Sigmoid colon (tissue), 7 donors: ENCODE data around the gene TBXA2R. TPM values are rescaled to one million over a fixed set of nuclear protein-coding genes. Genes with fewer than 3 reads are reported as not detected.

Experiments used
- DNase-seq: peaks from one replicate; pipeline ENCODE4 v3.0.0-alpha.2; 2019
- H3K27ac ChIP-seq, 4 donors: fragments of 200-600 bp; sonication (generic); one replicate each; pipeline ENCODE4 v1.5.1; 2016 to 2019; ENCODE audit warnings: mild to moderate bottlenecking in 1 of 4
- H3K27me3 ChIP-seq, 3 donors: fragments of 200-600 bp; sonication (generic); one replicate each; pipeline ENCODE4 v1.5.1; 2019; ENCODE audit warnings: mild to moderate bottlenecking in 1 of 3
- H3K36me3 ChIP-seq, 4 donors: fragments of 200-600 bp; sonication (generic); one replicate each; pipeline ENCODE4 v1.5.1; 2016 to 2019
- H3K4me1 ChIP-seq, 4 donors: fragments of 200-600 bp; sonication (generic); one replicate each; pipeline ENCODE4 v1.5.1; 2017 to 2019
- H3K4me3 ChIP-seq, 4 donors: fragments of 200-600 bp; sonication (generic); one replicate each; pipeline ENCODE4 v1.5.1; 2017 to 2019; ENCODE audit warnings: mild to moderate bottlenecking in 2 of 4, moderate library complexity in 1 of 4
- H3K9me3 ChIP-seq, 4 donors: fragments of 200-600 bp in 3 of 4; sonication (generic) in 3 of 4; one replicate each; pipeline versions ENCODE4 v1.5.1 to v1.6.1; 2013 to 2019
- CTCF ChIP-seq, 4 experiments: fragments of 450-650 bp in 3 of 4; fragments of 200-600 bp in 1 of 4; IDR thresholded peaks; one replicate each; pipeline ENCODE4 v1.5.1; 2016 to 2019; ENCODE audit warnings: antibody characterized with exemption in 4 of 4, mild to moderate bottlenecking in 3 of 4, moderate library complexity in 2 of 4
- EP300 ChIP-seq, 4 donors: sonication (generic); formaldehyde crosslinking; IDR thresholded peaks; one replicate each; pipeline ENCODE4 v1.6.1; 2017; ENCODE audit warnings: antibody characterized with exemption in 4 of 4
- POLR2A ChIP-seq, 2 donors: fragments of 450-650 bp; IDR thresholded peaks; one replicate each; pipeline ENCODE4 v1.6.1; 2016; ENCODE audit warnings: antibody characterized with exemption in 2 of 2, mild to moderate bottlenecking in 2 of 2, moderate library complexity in 2 of 2
- POLR2AphosphoS5 ChIP-seq, 4 donors: sonication (generic); formaldehyde crosslinking; IDR thresholded peaks; one replicate each; pipeline ENCODE4 v1.6.1; 2017; ENCODE audit warnings: antibody characterized with exemption in 4 of 4
- WGBS, 2 donors: extraction: QIAGEN DNeasy Blood & Tissue Kit; methylation state at CpG; one replicate each; pipeline ENCODE4 v1.1.7; 2013; 5-methylcytosine and 5-hydroxymethylcytosine counted together
- intact Hi-C: fragments of 100-400 bp; cut with DNase I; formaldehyde crosslinking; loops from one replicate; pipeline ENCODE4 v1.15.1; 2023
- polyA plus RNA-seq, 3 donors: library from polyadenylated mRNA; stranded (reverse); fragments of 200-250 nt; gene quantifications; one replicate each; pipeline ENCODE4 v1.2.3, GENCODE V29; 2013
- total RNA-seq, 4 donors: library from RNA; depleted of rRNA; stranded (reverse); fragments of >200 nt; gene quantifications; one replicate each; pipeline ENCODE4 v1.1.0, GENCODE V29; 2016
- donor health status: healthy with polysubstance abuse.
- donor health status: Bipolar disorder and iron deficiency.
- donor health status: healthy.

The TBXA2R gene
- total and polyA plus RNA-seq, 7 donors = 0.36 to 3.6 (median 0.76) TPM; not detected in 1

- TF ChIP-seq POLR2A (IDR thresholded peaks at IDR 0.05) = no peak
- no peak for TF ChIP-seq EP300 (IDR thresholded peaks at IDR 0.05)
- no peak for TF ChIP-seq CTCF (IDR thresholded peaks at IDR 0.05)
- TF ChIP-seq POLR2AphosphoS5 (IDR thresholded peaks at IDR 0.05) = no peak
- WGBS, 2 donors = 81 to 83% methylated on average over 24 of the region's 24 CpGs
- intact Hi-C loops = loop anchor here (10.0 kb wide), 1 partner anchor 285 kb away; no protein-coding TSS in a partner anchor
- Histone ChIP-seq H3K4me1 (peaks cover 0 to 64% (median 51%) of the 10 kb centered on the region in 4 donors), H3K27ac (peak overlapping the region in 1 of 4 donors; percentile 86), H3K9me3 (no peaks in the 10 kb centered on the region), H3K4me3 (no peak overlapping the region), H3K27me3 (no peaks in the 10 kb centered on the region), H3K36me3 (peaks cover 0 to 34% (median 21%) of the 10 kb centered on the region in 4 donors)
- DNase-seq = no peak
Measured at GRCh38 chr19:3609779-3610719, 3.4 kb upstream of the TBXA2R start.

DNA sequence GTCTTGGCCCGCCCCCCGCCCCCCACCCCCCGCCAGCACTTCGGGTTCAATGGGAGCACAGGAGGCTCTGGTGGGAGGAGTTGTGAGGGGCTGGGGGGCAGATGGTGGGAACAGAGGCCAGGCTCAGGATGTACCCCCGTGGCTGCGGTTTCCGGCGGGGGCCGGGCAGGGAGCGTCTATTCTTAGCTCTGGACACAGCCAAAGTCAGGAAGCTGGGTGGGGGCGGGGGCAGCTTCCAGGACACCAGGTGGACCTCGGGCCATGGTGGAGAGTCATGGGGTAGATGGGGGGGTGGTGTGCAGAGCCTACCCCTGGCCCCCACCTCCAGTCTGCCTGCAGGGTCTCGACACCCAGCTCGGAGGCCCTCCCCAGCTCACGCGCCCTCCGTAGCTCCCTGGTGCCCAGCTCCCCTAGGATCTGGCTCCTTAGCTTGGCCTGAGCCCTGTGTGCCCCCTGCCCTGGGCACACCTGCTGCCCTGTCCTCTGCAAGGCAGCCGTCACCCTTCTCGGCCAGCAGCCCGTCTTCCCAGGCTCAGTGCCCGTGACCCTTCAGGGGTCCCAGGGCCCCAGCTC is 2.2 kb upstream of the TBXA2R start:
- TF ChIP-seq POLR2AphosphoS5 (IDR thresholded peaks at IDR 0.05) (no peak), CTCF (IDR thresholded peaks at IDR 0.05) (no peak), EP300 (IDR thresholded peaks at IDR 0.05) (no peak), POLR2A (IDR thresholded peaks at IDR 0.05) (no peak)
- Histone ChIP-seq H3K36me3 (peaks cover 0 to 33% (median 21%) of the 10 kb centered on the region in 4 donors), H3K27ac (peak overlapping the region in 2 of 4 donors; percentile 51 to 86), H3K4me3 (no peak overlapping the region), H3K9me3 (no peaks in the 10 kb centered on the region), H3K27me3 (no peaks in the 10 kb centered on the region), H3K4me1 (peaks cover 0 to 53% (median 43%) of the 10 kb centered on the region in 4 donors)
- no peak for DNase-seq
- intact Hi-C loops = no loop called here
- 50 to 58% methylated on average over 21 of the region's 21 CpGs for WGBS, 2 donors

DNA sequence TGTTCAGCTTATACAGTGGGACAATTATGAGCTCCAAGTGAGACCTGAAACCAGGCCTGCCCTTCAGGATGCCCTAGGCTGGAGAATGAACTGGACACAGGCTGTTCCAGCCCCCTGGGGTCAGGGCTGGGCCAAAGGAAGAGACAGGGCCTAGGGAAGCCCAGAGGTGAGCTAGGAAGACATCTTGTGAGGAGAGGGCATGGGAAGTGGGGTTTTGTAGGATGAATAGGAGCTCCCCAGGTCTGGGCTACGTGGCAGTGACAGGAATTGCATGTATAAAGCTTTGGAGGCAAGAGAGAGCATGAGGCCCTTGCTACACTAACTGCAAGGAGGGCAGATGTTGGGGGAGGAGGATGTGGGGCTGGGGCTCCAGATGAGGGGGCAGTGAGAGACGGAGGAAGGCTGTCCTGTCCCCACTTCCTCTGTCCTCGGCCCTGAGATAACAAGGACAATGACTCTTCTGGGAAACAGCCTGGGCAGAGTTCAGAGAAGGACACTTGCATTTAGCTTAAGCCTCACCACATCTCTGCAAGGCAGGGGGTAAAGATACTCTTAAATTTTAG is 1.5 kb upstream of the TBXA2R start:
- Histone ChIP-seq H3K4me1 (peaks cover 0 to 46% (median 39%) of the 10 kb centered on the region in 4 donors), H3K36me3 (peaks cover 0 to 26% (median 21%) of the 10 kb centered on the region in 4 donors), H3K9me3 (no peaks in the 10 kb centered on the region), H3K4me3 (no peak overlapping the region), H3K27ac (peak overlapping the region in 3 of 4 donors; percentile 72 to 86 (median 83)), H3K27me3 (no peaks in the 10 kb centered on the region)
- 49 to 51% methylated on average over 3 of the region's 3 CpGs for WGBS, 2 donors
- intact Hi-C loops = no loop called here
- no peak for DNase-seq
- no peak for TF ChIP-seq POLR2A (IDR thresholded peaks at IDR 0.05)
- no peak for TF ChIP-seq CTCF (IDR thresholded peaks at IDR 0.05)
- no peak for TF ChIP-seq EP300 (IDR thresholded peaks at IDR 0.05)

- peaks cover 0 to 45% (median 35%) of the 10 kb centered on the region in 4 donors for H3K4me1 ChIP-seq
- TF ChIP-seq POLR2AphosphoS5 (IDR thresholded peaks at IDR 0.05) (no peak), CTCF (IDR thresholded peaks at IDR 0.05) (no peak), EP300 (IDR thresholded peaks at IDR 0.05) (no peak), POLR2A (IDR thresholded peaks at IDR 0.05) (no peak)
Measured at GRCh38 chr19:3607303-3608078, 816 bp upstream of the TBXA2R start.

More at GRCh38 chr19:3607303-3608078, 816 bp upstream of the TBXA2R start:
- no peak for DNase-seq
- H3K27ac ChIP-seq = peak overlapping the region; percentile 69 to 86 (median 78)
- H3K9me3 ChIP-seq = no peaks in the 10 kb centered on the region
- H3K36me3 ChIP-seq = peaks cover 0 to 19% (median 15%) of the 10 kb centered on the region in 4 donors
- WGBS, 2 donors = 10 to 34% methylated on average over 22 of the region's 22 CpGs
- peak overlapping the region; percentile 40 to 62 (median 56) for H3K4me3 ChIP-seq
- intact Hi-C loops = no loop called here
- H3K27me3 ChIP-seq = no peaks in the 10 kb centered on the region
